ENCODE data around the gene POLE3. TPM values are rescaled to one million over a fixed set of nuclear protein-coding genes. Genes with fewer than 3 reads are reported as not detected.
"Not testable (repeated sequence)": the region's sequence is repeated elsewhere in the genome, so short reads cannot be mapped to it uniquely, and the experiment has no call there.

The POLE3 gene
- total and polyA plus RNA-seq, 5 donors: 18.0 to 22.4 (median 19.8) TPM

DNA sequence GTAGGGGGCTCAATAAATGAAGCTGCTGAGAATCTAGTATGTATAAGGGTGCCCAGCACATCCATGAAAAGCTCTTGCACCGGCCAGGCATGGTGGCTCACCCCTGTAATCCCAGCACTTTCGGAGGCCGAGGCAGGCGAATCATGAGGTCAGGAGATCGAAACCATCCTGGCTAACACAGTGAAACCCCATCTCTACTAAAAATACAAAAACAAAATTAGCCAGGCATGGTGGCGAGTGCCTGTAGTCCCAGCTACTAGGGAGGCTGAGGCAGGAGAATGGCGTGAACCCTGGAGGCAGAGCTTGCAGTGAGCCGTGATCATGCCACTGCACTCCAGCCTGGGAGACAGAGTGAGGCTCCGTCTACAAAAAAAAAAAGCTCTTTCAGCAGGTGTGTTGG, 4.1 kb downstream of the POLE3 start:
- H3K27me3 ChIP-seq (ENCODE audit: control insufficient read depth, insufficient read depth); DNase-seq; H3K4me3 ChIP-seq (ENCODE audit: low read length); ATAC-seq; H3K4me1 ChIP-seq (ENCODE audit: control insufficient read depth, insufficient read depth, low read length); H3K27ac ChIP-seq (ENCODE audit: low read length); H3K9me3 ChIP-seq (ENCODE audit: control insufficient read depth, low read length): not testable (repeated sequence)
- intact Hi-C loops (cut with DNase I): loop anchor here in 3 of 4 donors (5.0 to 10.0 kb wide), 3 partner anchors 92 to 132 kb away; partner anchors contain the start of genes CDC26 (in 1 of the 3) and PRPF4 (in 1 of the 3)
- 86% methylated on average over 9 of the region's 9 CpGs for WGBS

DNA sequence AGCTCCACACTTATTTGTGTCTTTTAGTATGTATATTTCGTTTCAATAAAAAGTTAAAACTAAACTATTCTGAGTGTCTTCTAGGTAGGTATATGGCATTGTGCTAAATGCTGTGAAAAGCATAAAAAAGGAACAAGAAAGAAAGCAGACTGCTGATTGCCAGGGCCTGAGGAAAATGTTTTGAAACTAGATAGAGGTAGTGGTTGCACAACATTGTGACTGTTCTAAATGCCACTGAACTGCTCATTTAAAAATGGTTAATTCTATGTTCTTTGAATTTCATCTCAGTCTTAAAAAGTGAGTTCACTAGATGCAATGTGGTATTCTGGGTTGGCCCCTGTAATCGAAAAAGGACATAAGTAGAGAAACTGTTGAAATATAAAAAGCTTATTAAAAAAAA, 6.8 kb downstream of the POLE3 start:
- WGBS: 77% methylated on average over 2 of the region's 2 CpGs
- Histone ChIP-seq H3K4me3 (ENCODE audit: low read length) (no peak overlapping the region), H3K27me3 (ENCODE audit: control insufficient read depth, insufficient read depth) (no peaks in the 10 kb centered on the region), H3K9me3 (ENCODE audit: control insufficient read depth, low read length) (no peaks in the 10 kb centered on the region), H3K27ac (ENCODE audit: low read length) (no peak overlapping the region), H3K4me1 (ENCODE audit: control insufficient read depth, insufficient read depth, low read length) (peaks cover 5% of the 10 kb centered on the region)
- DNase-seq (no peak), ATAC-seq (no peak)
- intact Hi-C loops (cut with DNase I): loop anchor here in 3 of 4 donors (10.0 kb wide), 2 partner anchors 89 to 129 kb away; partner anchors contain the start of genes CDC26 (in 1 of the 3) and PRPF4 (in 1 of the 3)

DNA sequence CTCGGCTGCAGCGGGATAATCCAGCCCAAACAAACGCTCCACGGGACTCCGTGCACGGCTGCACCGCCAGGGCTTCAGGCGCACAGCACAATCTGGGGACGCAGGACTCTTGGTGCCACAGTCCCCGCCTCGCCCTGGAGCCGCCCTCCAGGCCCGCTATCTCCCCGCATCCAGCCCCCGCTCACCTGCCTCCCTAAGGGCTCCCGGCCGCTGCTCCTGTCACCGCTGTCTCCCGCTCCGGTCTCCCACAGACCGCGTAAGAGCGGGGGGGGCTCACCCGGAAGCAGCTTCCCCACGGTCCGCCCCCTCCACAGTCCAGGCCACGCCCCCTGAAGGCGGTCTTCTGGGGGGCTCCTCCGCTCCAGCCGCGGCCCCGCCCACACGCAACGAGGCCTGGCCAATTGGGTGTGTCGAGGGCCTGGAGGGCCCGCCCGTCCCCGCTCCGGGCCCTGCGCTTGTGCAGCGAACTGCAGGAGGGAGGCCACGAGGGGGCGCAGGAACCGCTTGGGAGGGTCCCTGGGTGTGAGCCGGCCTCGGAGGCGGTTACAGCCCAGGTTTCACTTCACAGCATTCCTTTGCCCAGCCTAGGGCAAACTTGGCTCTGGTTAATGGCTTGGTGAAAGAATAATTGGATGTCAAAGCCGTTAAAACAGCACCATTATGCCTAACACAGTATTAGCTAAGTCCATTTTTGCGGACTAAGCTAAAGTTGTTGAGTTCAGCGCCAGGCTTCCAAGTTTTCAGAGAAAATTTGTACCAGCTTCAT, 9.3 kb downstream of the POLE3 start, which contains the start of gene ALAD:
TSS of gene ALAD (minus strand) at position 258 of the 766 bp plus-strand sequence. CDS start 7,725 bp downstream, outside the sequence.
- ATAC-seq: peak; percentile 100
- intact Hi-C loops (cut with DNase I): loop anchor here in 3 of 4 donors (10.0 kb wide), 2 partner anchors 86 to 126 kb away; partner anchors contain the start of genes CDC26 (in 1 of the 3) and PRPF4 (in 1 of the 3)
- Histone ChIP-seq H3K9me3 (ENCODE audit: control insufficient read depth, low read length) (no peaks in the 10 kb centered on the region), H3K4me1 (ENCODE audit: control insufficient read depth, insufficient read depth, low read length) (peaks cover 6% of the 10 kb centered on the region), H3K27ac (ENCODE audit: low read length) (peak within 1 kb of the TSS; percentile 13), H3K27me3 (ENCODE audit: control insufficient read depth, insufficient read depth) (no peaks in the 10 kb centered on the region), H3K4me3 (ENCODE audit: low read length) (peak within 1 kb of the TSS; percentile 75)
- 2% methylated on average over 50 of the region's 50 CpGs for WGBS
- peak; percentile 100 for DNase-seq

DNA sequence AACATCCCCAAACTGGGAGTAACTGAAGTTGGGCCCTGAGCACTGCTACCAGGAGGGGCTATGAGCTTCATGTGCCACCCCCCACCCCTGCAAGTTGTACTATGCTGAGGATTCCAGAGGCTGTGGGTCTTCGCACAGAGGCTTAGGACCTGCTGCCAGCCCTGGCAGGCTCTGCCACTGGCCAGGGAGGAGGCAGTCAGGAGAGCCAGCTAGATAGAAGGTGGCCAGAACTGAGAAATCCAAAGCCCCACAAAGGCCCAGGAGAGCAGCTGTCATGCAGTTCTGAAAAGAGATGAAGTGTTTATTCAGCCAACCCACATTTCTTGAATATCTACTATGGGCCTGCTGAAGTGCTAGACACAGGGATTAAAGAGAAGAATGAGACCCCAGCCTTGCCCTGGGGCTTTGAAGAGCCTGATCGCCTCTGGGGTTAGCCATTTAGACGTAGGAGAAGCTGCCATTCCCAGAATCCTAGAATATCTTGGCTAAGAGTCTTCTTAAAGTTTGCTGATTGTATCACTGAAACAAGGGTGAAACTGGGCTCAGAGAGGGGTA, 10.8 kb downstream of the POLE3 start:
- H3K9me3 ChIP-seq (ENCODE audit: control insufficient read depth, low read length): no peaks in the 10 kb centered on the region
- intact Hi-C loops (cut with DNase I): loop anchor here (10.0 kb wide), 2 partner anchors 85 to 125 kb away; partner anchors contain the start of genes CDC26 (in 1 of the 4) and PRPF4 (in 1 of the 4)
- 69% methylated on average over 3 of the region's 3 CpGs for WGBS
- no peaks in the 10 kb centered on the region for H3K27me3 ChIP-seq (ENCODE audit: control insufficient read depth, insufficient read depth)
- ATAC-seq (no peak), DNase-seq (no peak)
- H3K27ac ChIP-seq (ENCODE audit: low read length): no peak overlapping the region
- H3K4me3 ChIP-seq (ENCODE audit: low read length): no peak overlapping the region
- peaks cover 6% of the 10 kb centered on the region for H3K4me1 ChIP-seq (ENCODE audit: control insufficient read depth, insufficient read depth, low read length)

DNA sequence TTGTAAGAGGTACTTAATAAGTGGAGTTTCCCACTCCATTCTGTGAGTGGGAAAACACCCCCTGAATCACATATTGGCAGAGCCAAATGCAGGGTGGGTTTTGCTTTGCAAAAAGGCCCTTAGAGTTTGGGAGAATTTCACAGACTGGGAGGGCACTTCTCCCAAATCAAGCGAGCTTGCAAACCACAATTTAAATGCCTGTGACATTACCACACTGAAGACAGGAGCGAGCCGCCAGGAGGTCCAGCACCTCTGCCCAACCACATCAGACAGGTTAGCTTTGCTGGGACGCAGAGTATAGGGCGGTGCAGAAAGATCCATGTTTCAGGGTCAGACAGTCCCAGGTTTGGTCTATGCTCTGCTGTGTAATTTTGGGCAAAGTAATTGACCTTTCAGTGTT, 11.7 kb downstream of the POLE3 start:
- intact Hi-C loops (cut with DNase I): loop anchor here in 1 of 4 donors (10.0 kb wide), 1 partner anchor 84 kb away; no protein-coding TSS in a partner anchor
- no peaks in the 10 kb centered on the region for H3K27me3 ChIP-seq (ENCODE audit: control insufficient read depth, insufficient read depth)
- 89% methylated on average over 5 of the region's 5 CpGs for WGBS
- DNase-seq (no peak), ATAC-seq (no peak)
- no peak overlapping the region for H3K27ac ChIP-seq (ENCODE audit: low read length)
- H3K4me1 ChIP-seq (ENCODE audit: control insufficient read depth, insufficient read depth, low read length): peaks cover 6% of the 10 kb centered on the region
- no peak overlapping the region for H3K4me3 ChIP-seq (ENCODE audit: low read length)
- H3K9me3 ChIP-seq (ENCODE audit: control insufficient read depth, low read length): no peaks in the 10 kb centered on the region

DNA sequence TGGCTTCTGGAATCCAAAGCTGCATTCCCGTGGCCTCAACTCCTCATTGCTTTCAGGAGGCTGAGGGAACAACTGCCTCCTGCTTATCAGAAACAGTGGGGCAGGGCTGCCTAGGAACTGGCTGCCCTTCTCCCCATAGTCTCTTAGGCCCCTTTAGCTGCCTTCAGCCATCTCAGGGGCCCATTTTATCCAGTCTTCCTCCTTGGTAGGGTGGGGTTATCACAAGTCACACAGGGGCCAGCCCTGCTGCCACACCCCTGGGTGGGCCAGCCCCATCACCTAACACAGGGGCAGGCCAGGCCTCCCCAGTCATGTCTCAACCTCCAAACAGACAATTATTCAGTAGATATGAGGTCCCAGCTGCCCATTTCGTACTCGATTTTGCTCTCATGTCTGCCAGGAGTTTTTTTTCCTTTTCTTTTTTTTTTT, 13.3 kb downstream of the POLE3 start:
- DNase-seq: no peak
- intact Hi-C loops (cut with DNase I): loop anchor here in 1 of 4 donors (10.0 kb wide), 1 partner anchor 82 kb away; no protein-coding TSS in a partner anchor
- H3K4me3 ChIP-seq (ENCODE audit: low read length): no peak overlapping the region
- WGBS: 64% methylated on average over 3 of the region's 3 CpGs
- no peaks in the 10 kb centered on the region for H3K27me3 ChIP-seq (ENCODE audit: control insufficient read depth, insufficient read depth)
- peaks cover 6% of the 10 kb centered on the region for H3K4me1 ChIP-seq (ENCODE audit: control insufficient read depth, insufficient read depth, low read length)
- ATAC-seq: no peak
- H3K27ac ChIP-seq (ENCODE audit: low read length): no peak overlapping the region
- H3K9me3 ChIP-seq (ENCODE audit: control insufficient read depth, low read length): no peaks in the 10 kb centered on the region

DNA sequence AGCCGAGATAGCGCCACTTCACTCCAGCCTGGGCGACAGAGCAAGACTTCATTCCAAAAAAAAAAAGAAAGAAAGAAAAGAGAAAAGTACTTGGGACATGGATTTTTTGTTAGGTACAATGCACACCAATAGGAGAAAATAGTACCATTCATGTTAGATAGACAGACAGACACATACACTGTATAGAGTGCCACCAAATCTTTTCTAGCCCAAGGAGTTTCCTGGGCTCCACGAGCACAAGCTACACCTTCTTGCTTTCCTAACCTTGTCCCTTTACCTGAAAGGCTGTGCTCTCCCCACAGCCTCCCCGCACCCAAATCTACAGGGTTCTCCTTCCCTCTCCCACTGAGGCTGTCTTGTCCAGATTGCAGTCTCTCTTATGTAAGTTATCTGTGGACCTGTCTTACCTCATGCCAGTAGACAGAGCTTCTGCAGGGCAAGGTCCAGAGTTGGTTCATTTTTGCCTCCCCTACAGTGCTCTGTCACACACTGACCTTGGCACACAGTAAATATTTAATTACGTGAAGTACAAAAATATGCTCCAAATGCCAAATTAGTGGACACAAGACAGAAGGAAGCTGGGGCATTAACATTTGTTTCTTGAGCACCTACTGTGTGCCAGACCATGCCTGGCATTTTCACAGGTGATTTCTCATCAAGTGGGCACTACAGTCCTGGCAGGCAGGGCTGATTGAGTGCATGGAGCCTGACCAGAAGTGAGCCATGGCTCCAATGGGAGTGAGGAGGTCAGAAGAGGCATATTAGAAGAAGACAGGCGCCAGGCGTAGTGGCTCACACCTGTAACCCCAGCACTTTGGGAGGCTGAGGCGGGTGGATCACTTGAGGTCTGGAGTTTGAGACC, 15.2 kb downstream of the POLE3 start:
- H3K4me1 ChIP-seq (ENCODE audit: control insufficient read depth, insufficient read depth, low read length): peaks cover 6% of the 10 kb centered on the region
- DNase-seq: no peak
- no peak overlapping the region for H3K27ac ChIP-seq (ENCODE audit: low read length)
- intact Hi-C loops (cut with DNase I): loop anchor here in 1 of 4 donors (10.0 kb wide), 1 partner anchor 80 kb away; no protein-coding TSS in a partner anchor
- WGBS: 97% methylated on average over 9 of the region's 9 CpGs
- no peak overlapping the region for H3K4me3 ChIP-seq (ENCODE audit: low read length)
- no peak for ATAC-seq
- H3K9me3 ChIP-seq (ENCODE audit: control insufficient read depth, low read length): no peaks in the 10 kb centered on the region
- H3K27me3 ChIP-seq (ENCODE audit: control insufficient read depth, insufficient read depth): no peaks in the 10 kb centered on the region

DNA sequence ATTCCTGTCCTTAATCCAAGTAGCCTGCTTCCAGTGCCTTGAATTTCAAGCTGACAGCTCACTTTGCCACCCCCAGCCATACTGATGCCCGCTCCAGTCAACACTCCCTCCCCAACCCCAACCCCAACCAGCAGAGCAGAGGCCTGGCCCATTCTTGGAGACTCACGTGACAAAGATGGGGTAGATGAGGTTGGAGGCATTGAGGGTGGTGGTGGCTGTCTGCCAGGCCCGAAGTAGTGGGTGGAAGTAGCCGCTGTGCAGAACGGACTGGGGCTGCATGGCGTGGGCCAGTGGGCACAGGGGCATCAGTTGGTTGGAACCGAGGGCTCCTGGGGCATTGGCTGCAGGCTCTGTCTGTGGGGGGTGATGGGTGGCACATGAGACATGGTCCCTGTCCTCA, 17.2 kb downstream of the POLE3 start:
- WGBS: 95% methylated on average over 7 of the region's 7 CpGs
- DNase-seq (no peak), ATAC-seq (no peak)
- intact Hi-C loops (cut with DNase I): loop anchor here in 1 of 4 donors (10.0 kb wide), 1 partner anchor 78 kb away; no protein-coding TSS in a partner anchor
- Histone ChIP-seq H3K27ac (ENCODE audit: low read length) (no peak overlapping the region), H3K9me3 (ENCODE audit: control insufficient read depth, low read length) (no peaks in the 10 kb centered on the region), H3K4me1 (ENCODE audit: control insufficient read depth, insufficient read depth, low read length) (peaks cover 1% of the 10 kb centered on the region), H3K27me3 (ENCODE audit: control insufficient read depth, insufficient read depth) (no peaks in the 10 kb centered on the region), H3K4me3 (ENCODE audit: low read length) (no peak overlapping the region)

DNA sequence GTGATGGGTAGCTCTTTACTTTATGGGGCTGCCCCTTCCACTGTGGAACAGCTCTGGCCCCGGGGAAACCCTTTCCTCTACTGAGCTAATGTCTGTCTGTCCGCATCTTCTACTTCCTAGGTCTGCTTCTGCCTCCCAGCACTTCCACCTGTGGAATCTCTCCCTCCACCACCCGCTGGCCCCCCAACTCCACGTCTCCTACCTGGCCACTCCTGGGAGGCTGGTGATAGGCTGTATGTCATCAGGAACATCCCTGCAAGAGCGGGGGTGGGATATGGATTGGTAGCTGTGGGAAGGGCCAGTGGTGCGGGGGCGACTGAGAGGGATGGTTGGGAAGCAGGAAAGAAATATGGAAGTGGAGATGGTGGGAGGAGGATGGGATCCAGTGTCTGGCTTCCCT, 18.6 kb downstream of the POLE3 start:
- intact Hi-C loops (cut with DNase I): loop anchor here in 1 of 4 donors (10.0 kb wide), 1 partner anchor 77 kb away; no protein-coding TSS in a partner anchor
- WGBS: 94% methylated on average over 7 of the region's 7 CpGs
- ATAC-seq: no peak
- DNase-seq: no peak
- H3K4me1 ChIP-seq (ENCODE audit: control insufficient read depth, insufficient read depth, low read length): no peaks in the 10 kb centered on the region
- H3K4me3 ChIP-seq (ENCODE audit: low read length): no peak overlapping the region
- no peaks in the 10 kb centered on the region for H3K27me3 ChIP-seq (ENCODE audit: control insufficient read depth, insufficient read depth)
- H3K9me3 ChIP-seq (ENCODE audit: control insufficient read depth, low read length): no peaks in the 10 kb centered on the region
- no peak overlapping the region for H3K27ac ChIP-seq (ENCODE audit: low read length)

DNA sequence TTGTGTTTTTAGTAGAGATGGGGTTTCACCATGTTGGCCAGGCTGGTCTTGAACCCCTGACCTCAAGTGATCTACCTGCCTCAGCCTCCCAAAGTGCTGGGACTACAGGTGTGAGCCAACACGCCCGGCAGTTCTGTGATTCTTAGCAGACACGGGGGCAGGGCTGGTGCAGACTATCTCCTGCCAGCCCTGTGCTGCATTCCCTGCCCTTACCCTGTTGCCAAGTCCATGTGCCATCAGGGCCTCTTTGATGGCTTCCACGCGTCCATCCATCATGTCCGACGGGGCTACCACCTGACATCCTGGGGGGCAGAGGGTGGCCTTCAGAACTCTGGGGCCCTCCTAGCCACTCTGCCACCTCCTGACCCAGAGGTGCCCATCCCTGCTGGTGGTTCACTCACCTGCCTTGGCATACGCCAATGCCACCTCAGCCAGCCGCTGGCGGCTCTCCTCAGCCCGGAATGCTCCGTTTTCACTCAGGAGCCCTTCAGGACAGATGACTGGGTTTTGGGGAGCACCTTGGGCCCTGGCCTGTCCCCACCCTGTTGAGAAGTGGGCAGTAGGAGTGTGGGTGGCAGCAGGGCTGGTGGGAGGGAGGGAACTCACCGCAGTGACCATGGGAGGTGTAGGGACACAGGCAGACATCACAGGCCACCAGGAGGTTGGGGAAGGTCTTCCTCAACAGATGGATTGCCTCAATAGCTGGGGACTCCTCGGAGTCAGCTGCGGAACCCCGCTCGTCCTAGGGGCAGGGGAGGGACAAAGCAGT, 20.1 kb downstream of the POLE3 start:
- WGBS: 96% methylated on average over 17 of the region's 17 CpGs
- DNase-seq: no peak
- no peak overlapping the region for H3K27ac ChIP-seq (ENCODE audit: low read length)
- H3K4me1 ChIP-seq (ENCODE audit: control insufficient read depth, insufficient read depth, low read length): no peaks in the 10 kb centered on the region
- no peaks in the 10 kb centered on the region for H3K9me3 ChIP-seq (ENCODE audit: control insufficient read depth, low read length)
- no peaks in the 10 kb centered on the region for H3K27me3 ChIP-seq (ENCODE audit: control insufficient read depth, insufficient read depth)
- intact Hi-C loops (cut with DNase I): loop anchor here in 1 of 4 donors (10.0 kb wide), 1 partner anchor 76 kb away; no protein-coding TSS in a partner anchor
- H3K4me3 ChIP-seq (ENCODE audit: low read length): no peak overlapping the region
- ATAC-seq: no peak
